ENCODE data around the gene KLHL13.
"Not testable (repeated sequence)": the region's sequence is repeated elsewhere in the genome, so short reads cannot be mapped to it uniquely, and the experiment has no call there.

- TF ChIP-seq, protein P1, sequence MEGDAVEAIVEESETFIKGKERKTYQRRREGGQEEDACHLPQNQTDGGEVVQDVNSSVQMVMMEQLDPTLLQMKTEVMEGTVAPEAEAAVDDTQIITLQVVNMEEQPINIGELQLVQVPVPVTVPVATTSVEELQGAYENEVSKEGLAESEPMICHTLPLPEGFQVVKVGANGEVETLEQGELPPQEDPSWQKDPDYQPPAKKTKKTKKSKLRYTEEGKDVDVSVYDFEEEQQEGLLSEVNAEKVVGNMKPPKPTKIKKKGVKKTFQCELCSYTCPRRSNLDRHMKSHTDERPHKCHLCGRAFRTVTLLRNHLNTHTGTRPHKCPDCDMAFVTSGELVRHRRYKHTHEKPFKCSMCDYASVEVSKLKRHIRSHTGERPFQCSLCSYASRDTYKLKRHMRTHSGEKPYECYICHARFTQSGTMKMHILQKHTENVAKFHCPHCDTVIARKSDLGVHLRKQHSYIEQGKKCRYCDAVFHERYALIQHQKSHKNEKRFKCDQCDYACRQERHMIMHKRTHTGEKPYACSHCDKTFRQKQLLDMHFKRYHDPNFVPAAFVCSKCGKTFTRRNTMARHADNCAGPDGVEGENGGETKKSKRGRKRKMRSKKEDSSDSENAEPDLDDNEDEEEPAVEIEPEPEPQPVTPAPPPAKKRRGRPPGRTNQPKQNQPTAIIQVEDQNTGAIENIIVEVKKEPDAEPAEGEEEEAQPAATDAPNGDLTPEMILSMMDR (conservative IDR thresholded peaks at IDR 0.05; ENCODE audit: low read length) = not testable (repeated sequence)
- not testable (repeated sequence) for TF ChIP-seq EZH2phosphoT487 (IDR thresholded peaks at IDR 0.05; ENCODE audit: borderline replicate concordance)
Measured at GRCh38 chrX:117939296-117939695, 177.3 kb downstream of the KLHL13 start.

Data from Loucy (cell line).